GM21619 (cell line): ENCODE measurements around the gene LAMP2.
"Not testable (repeated sequence)": the region's sequence is repeated elsewhere in the genome, so short reads cannot be mapped to it uniquely, and the experiment has no call there.

Experiments
- ATAC-seq: cut with Tn5 transposase; IDR thresholded peaks from one replicate; pipeline ENCODE4 v1.9.1; 2021; ENCODE audit not compliant: unreplicated experiment

LAMP2 gene

GRCh38 chrX:120468825-120469525 lies at the start of gene LAMP2:
Gene LAMP2 (minus strand): TSS chrX:120469296. CDS start chrX:120469169, 127 bp downstream.
- ATAC-seq = peak; percentile 96

- ATAC-seq = no peak
Observed at GRCh38 chrX:120517936-120518335, 48.8 kb upstream of the LAMP2 start.

- no peak for ATAC-seq
Observed at GRCh38 chrX:120514236-120514635, 45.1 kb upstream of the LAMP2 start.

- ATAC-seq = no peak
Observed at GRCh38 chrX:120512627-120513026, 43.5 kb upstream of the LAMP2 start.

GRCh38 chrX:120512222-120512621 lies 43.1 kb upstream of the LAMP2 start:
- ATAC-seq = no peak

GRCh38 chrX:120504569-120504968 lies 35.5 kb upstream of the LAMP2 start:
- no peak for ATAC-seq

GRCh38 chrX:120499301-120500072 lies 30.4 kb upstream of the LAMP2 start:
- ATAC-seq = no peak

- ATAC-seq = not testable (repeated sequence)
Observed at GRCh38 chrX:120490119-120490518, 21.0 kb upstream of the LAMP2 start.

- no peak for ATAC-seq
Observed at GRCh38 chrX:120486786-120487185, 17.7 kb upstream of the LAMP2 start.

GRCh38 chrX:120485638-120486520 lies 16.8 kb upstream of the LAMP2 start:
- ATAC-seq = peak; percentile 83

- no peak for ATAC-seq
Observed at GRCh38 chrX:120485315-120485637, 16.2 kb upstream of the LAMP2 start.

GRCh38 chrX:120477453-120477852 lies 8.4 kb upstream of the LAMP2 start:
- ATAC-seq = no peak

- no peak for ATAC-seq
Observed at GRCh38 chrX:120476714-120477113, 7.6 kb upstream of the LAMP2 start.

GRCh38 chrX:120475447-120475846 lies 6.4 kb upstream of the LAMP2 start:
- not testable (repeated sequence) for ATAC-seq

GRCh38 chrX:120474085-120474484 lies 5.0 kb upstream of the LAMP2 start:
- no peak for ATAC-seq

- not testable (repeated sequence) for ATAC-seq
Observed at GRCh38 chrX:120469657-120470056, 561 bp upstream of the LAMP2 start.

- no peak for ATAC-seq
Observed at GRCh38 chrX:120468479-120468824, 644 bp downstream of the LAMP2 start.

- ATAC-seq = no peak
Observed at GRCh38 chrX:120468071-120468470, 1.0 kb downstream of the LAMP2 start.

GRCh38 chrX:120464411-120464810 lies 4.7 kb downstream of the LAMP2 start:
- ATAC-seq = no peak

- no peak for ATAC-seq
Observed at GRCh38 chrX:120463241-120463640, 5.9 kb downstream of the LAMP2 start.

GRCh38 chrX:120462370-120462769 lies 6.7 kb downstream of the LAMP2 start:
- no peak for ATAC-seq

- ATAC-seq = no peak
Observed at GRCh38 chrX:120459309-120459708, 9.8 kb downstream of the LAMP2 start.
